HG03097 (cell line): ENCODE data around the gene NR6A1.

ENCODE experiments used
- ATAC-seq: cut with Tn5 transposase; IDR thresholded peaks from one replicate; pipeline ENCODE4 v1.9.1; 2021; ENCODE audit not compliant: unreplicated experiment, low FRiP score

NR6A1 gene

DNA sequence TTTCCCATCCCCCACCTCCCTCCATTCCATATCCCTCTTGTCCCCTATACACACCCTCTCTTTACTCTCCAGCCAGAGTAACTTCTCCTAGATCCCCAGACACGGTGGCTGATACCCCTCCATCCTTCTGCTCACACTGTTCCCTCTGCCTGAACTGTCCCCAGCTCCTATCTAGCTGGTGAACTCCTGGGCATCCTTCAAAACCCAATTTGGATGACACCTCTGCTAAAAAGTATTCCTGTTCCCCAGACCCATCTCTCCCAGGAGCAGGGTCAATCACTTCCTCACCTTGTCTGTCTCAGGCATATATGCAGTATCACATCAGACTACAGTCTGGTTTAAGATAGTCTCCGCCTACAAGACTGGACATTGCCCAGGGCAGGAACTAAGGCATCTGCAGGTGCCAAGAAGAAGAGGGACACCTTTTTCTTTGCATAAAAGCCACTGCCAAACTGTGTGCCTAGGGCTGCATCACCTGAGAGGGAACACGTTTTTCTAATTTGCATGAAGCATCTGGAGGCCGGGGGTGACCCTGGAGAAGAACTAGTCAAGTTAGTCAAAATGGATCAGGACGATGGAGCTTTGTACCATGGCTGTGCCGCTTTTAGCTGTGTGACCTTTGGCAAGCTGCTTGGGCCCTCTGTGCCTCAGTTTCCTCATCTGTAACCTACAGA lies 291.0 kb downstream of the NR6A1 start:
- no peak for ATAC-seq

DNA sequence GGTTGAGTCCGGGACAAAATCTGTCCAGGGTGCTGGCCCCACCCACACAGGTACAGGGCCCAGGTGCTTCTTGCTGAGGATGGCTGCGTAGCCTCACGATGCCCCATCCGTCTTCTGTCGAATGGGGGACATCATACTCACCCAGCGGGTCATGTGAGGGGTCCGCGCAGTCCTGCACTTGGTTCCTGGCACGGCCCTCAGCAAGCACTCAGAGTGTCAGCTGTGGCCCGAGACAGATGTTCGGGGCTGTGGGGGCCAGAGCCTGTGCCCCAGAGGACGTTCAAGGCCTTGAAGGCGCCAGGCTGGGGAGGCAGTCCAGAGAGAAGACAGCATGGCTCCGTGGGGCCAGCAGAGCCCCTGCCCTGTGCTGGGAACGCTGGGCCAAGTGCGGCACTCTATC lies 291.7 kb downstream of the NR6A1 start:
- no peak for ATAC-seq

DNA sequence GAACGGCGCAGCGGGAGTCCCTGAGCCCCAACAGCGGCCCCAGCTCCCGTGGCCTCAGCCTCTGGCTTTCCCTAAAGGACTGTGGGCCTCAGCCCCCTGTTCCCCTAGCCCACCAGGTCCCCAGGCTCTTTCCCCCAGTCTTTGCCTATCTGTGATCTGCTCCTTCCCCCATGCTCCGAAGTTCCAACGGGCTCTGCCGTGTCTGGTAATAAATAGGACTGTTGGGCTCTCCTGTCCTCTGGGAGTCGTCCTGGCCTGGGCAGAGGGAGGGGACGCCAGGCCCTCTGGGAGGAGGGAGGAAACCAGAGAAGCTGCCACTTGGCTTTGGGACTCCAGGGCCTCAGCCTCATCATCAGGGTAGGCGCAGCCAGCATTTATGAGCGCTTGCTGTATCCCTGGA lies 292.8 kb downstream of the NR6A1 start:
- no peak for ATAC-seq

DNA sequence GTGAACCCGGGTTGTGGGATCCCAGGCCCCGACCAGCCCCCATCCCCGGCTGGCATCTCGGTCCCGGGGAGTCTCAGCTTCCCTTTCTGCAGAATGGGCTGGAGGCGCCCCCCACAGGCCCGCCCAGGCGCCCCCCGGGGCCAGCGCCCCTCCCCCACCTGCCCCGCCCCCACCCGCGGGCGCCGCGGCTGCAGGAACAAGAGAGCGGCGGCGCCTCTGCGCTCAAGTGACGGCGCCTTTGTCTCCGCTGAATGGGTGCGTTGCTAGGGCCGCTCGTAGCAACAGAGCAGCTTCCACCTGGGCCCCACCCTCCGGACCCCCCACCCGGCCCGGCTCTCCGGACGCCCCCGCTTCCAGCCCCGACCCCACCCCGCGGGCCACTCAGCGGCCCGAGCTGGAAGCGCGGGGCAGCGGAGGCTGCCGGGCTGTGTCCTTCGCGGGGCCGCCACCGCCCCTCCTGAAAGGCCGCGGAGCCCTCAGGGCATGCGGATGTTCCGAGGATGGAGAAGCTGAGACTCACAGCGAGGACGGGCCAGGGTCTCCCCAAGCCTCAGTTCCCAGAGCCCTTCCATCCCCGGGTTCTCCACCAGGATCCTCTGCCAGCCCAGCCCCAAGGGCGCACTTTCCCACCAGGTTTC lies 293.3 kb downstream of the NR6A1 start:
- ATAC-seq, result no peak

DNA sequence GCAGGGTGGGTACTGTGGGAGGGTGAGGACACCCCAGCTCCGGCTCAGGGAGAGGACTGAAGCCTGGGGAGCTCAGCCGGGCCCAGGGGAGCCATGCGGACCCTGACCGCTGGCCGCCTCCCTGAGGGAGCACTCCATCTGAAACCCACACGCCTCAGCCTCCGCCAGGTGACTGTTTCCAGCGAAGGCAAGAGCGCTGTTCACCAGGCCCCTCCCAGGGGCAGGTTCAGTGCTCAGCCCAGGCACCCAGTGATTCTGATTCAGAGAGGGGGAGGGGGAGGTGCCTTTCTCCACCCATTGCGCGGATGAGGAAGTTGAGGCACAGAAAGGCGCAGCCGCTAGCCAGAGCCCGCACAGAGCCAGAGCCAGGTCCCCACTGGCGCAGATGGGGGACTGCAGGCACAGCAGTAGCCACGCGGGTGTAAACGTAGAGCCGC lies 293.9 kb downstream of the NR6A1 start:
- no peak for ATAC-seq

DNA sequence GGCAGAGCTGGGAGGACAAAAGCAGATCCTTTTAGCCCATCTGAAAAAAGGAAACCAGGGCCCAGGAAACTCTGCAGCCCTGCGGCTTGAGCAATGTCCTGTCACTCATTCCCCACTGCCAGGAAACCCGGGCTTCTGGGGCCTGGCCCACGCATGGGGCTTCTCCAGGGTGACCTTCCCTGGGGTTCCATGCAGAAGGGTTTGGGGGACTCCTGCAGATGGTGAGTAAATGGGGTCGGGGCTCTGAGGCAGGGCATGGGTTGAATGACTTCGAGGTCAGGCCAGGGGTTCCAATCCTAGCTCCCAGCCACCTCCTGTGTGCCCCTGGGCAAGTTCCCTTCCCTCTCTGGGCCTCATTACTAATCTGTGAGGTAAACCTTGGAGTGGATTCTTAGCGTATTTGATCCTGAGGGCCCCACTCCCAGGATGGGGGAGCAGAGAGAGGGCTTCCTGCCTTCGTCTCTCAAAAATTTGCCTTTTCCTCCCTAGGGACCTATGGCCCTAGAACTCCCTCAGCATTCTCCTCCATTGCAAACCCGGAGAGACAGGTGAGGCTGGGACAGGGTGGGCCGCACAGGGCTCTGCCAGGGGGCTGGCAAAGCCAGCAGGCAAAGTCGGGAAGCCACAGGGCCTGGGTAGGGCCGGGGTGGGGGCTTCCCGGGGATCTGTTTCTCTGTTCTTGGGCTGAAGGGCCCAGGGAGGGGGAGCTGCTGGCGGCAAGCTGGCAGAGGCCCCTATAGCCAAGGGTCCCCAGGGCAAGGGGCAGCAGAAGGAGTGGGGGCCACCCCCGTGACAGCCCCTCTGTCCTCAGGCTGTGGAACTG lies 295.0 kb downstream of the NR6A1 start:
- no peak for ATAC-seq

DNA sequence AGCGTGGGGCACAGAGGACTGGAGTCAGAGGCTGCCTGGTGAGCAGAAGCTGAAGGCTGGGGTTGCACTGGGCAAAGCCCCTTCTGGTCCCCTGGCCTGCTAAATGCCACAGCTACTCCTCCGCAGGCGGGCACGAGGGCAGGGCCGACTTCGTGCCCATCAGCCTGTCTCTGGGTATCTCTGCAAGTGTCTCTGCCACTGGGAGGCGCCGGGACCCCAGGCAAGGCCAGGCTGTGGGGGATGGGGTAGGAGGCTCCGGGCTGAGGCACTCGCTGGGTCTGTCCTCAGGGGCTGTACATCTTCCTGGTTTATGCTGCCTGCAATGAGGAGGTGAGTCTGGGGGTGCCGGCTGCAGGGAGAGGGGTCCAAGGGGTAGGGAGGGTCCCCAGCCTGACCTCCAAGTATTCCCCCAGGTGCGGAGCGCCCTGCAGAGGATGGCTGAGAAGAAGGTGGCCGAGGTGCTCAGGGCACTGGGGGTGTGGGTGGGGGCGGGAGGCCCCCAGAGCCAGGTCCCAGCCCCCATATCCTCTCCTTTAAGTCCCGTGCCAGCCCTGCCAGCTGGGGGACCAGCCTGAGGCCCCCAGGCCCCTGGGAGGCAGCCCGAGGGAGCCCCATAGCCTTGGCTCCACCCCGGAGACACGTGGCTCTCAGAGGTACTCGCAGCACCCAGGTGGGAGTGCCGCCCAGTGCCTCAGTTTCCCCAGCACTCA lies 295.8 kb downstream of the NR6A1 start:
- no peak for ATAC-seq

DNA sequence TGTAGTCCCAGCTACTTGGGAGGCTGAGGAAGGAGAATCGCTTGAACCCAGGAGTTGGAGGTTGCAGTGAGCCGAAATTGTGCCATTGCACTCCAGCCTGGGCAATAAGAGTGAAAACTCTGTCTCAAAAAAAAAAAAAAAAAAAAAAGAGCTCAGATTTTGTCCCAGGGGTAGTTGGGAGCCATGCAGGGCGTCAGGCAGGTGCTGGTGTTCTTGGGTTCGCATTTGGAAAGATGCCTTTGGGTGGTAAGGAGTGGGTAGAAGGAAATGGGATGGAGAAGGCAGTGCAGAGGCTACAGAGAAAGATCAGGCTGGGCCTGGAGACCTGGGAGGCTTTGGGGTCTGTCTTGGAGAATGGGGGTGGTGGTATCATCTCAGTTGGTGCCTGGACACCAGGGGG lies 297.0 kb downstream of the NR6A1 start:
- ATAC-seq, result no peak

DNA sequence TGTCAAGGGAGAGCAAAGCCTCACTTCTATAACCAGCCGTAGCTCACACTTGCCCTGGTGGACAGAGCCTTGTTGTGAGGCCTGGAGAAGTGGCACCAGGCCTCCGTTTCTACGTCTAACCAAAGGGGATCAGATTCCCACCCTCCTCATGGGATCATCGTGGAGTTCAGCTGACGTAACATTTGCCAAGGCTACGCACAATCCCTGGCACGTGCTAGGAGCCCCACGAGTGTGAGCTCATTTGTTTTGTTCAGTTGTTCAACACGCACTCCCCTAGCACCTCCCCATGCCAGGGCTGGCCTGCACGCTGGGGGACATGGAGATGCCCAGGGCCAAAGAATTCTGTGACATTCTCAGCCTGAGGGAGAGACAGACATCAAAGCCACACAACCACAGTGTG lies 297.8 kb downstream of the NR6A1 start:
- no peak for ATAC-seq

DNA sequence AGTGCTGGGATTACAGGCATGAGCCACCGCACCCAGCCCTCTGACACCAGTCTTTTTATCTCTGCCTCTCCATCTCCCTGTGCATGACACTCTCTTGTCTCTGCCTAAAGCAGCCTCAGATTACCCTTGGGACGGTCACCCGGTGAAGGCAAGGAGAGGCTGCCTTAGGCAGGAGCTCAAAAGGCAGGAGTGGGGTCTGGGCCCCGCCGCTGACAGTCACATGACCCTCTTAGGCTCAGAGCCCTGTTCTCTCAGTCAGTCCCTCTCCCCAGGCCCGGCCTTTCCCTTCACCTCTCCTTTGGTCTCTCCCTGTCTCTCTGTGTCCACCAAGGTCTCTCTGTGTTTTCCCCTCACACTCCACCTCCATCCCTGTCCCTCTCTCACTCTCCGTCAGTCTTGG lies 298.3 kb downstream of the NR6A1 start:
- no peak for ATAC-seq

DNA sequence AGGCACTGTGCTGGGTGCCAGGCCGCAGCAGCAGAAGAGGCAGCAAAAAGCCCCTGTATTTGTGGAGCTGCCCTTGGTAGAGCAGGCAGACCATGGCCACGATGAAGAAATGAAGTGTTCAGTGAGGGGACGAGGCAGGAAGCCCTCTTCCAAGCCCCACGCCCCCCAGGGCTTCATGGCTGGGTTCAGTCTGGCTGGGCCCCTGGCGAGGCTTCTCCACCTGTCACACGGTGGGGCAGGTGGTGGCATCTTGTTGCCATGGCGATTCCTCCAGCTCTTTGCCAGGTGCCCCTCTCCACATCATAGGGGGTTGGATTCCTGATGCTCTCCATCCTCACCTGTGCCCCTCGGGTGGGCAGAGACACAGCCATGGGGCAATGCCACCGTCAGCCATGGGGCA lies 299.4 kb downstream of the NR6A1 start:
- ATAC-seq, result no peak

DNA sequence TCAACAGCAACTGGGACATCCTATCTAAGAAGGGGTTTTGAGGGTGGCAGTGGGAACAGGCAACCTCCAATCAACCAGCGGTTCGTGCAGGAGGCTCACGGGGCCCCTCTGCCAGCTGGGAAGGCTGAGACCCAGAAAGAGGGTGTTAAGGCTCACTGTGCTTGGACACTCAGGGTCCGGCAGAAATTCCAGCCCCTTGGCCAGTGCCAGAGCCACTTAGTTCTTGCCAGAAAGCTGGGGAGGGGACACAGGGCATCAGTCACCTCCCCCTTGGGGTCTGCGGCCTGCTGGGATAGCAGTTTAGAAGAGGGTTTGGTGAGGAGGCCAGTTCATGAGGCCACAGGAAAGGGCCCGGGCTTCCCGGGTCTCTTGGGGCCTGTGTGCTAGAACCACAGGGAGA lies 300.4 kb downstream of the NR6A1 start:
- no peak for ATAC-seq

DNA sequence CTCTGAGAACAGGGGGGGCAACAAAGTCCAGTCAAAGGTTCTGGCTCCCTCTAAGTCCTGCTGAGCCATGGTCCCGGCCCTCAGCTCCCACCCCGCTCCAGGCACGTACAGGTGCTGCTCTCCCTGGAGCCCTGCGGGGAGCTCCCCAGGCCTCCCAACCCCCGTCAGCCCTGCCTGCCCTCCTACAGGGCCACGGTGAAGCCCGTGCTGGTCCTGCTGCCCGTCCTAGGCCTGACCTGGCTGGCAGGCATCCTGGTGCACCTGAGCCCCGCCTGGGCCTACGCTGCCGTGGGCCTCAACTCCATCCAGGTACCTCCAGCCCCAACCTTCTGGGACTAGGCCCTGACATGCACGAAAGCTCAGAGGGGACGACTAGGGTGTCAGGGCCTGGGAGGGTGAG lies 300.8 kb downstream of the NR6A1 start:
- ATAC-seq, result no peak

DNA sequence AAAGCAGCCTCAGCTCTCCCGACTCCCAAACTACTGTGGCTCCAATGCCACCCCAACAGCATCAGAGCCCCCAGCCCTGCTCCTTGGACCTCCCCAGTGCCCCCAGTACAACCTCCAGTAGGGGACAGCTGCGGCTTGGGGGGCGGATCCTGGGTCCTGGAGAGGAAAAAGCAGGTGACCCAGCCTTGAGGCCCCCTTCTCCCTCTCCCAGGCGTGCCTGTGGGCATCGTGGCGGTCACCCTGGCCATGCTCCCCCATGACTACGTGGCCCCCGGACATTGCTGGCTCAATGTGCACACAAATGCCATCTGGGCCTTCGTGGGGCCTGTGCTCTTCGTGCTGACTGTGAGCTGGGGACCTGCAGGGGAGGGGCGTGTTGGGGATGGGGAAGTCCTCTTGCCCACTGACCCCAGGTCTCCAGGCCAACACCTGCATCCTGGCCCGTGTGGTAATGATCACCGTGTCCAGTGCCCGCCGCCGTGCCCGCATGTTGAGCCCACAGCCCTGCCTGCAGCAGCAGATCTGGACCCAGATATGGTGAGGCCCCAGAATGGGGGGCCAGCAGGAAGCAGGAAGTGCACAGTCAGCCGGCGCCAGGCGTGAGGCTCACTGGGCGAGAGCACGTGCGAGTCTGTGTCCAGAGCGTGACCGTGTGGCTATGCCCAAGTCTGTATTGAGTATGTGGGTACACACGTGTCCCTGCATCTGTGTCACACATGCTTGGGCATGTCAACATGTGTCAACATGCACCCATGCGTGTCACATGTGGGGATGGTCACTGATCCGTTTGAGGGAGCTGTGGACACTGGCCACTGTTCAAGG lies 301.9 kb downstream of the NR6A1 start:
- ATAC-seq, result no peak

DNA sequence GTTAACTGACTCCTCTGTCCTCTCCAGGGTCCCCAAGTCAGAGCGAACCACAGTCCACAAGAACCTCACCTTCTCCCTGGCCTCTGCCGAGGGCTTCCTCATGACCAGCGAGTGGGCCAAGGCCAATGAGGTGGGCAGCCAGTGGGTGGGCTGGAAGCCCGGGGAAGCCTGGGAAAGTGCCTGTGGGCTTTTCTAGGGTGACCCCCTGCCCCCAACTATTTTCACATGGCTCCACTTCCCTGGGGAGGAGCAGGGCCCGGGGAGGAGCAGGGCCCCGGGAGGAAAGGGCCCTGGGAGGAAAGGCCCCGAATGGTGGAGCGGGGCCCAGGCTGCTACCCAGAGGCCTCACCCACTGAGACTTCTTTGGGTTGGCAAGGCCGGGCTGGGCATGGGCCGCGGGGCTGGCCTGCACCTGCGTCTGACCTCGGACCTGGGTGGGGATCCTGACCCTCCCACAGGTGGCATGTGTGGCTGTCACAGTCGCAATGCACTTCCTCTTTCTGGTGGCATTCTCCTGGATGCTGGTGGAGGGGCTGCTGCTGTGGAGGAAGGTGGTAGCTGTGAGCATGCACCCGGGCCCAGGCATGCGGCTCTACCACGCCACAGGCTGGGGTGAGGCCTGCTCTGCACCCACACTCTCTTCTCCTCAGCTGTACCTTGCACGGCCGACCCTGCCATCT lies 302.9 kb downstream of the NR6A1 start:
- no peak for ATAC-seq

DNA sequence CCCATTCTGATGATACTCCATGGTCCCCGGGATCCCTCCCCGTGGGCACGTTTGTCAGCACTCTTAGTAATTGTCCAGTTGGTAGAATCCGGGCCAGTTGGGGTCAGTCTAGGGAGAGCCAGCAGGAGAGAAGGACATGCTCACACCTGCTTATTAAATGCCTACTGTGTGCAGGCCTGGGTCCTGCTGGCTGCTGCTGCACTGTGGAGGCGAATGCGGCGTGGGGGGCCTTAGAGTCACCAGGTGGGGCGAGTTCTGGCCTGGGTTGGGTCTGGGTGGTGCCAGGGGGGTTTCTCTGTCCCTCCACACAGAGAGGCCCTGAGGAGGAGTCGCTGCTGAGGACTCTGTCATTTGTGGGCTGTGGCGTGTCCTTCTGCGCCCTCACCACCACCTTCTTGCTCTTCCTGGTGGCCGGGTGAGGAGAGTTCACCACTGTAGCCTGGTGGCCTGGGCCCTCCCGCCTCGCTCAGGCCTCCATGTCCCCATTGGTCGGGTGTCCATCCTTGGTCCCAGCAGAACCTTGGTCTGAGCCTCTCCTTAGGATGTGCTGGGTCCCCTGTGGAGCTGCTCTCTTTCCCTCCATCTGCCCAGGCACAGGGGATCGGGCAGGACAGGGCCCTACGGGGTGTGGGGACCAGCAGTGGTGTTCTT lies 303.6 kb downstream of the NR6A1 start:
- ATAC-seq, result no peak
